CD4-positive, alpha-beta T cell treated with Interleukin-6 for 4 hours (primary cell): ENCODE results near the gene HEG1.

Experiments
- DNase-seq: peaks from one replicate; pipeline ENCODE4 v3.0.0-alpha.2; 2020; ENCODE audit warnings: mixed read lengths

HEG1 gene

DNA sequence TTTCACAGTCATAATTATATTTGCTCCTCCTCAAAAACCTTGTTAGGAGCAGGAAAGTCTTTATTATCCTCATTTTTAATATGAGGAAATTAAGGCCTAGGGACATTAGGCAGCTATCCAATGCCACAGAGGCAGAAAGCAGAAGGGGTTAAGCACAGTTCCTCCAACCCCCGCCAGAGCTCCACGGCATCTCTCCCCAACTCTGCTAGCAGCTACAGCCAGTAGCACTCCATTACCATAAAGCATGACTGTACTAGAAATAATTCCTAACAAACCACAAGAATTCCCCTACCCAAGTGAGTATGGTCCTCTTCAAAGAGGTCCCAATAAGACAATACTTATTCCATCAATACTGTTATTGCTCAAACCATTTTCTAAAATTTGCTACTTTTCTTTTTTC is 9.8 kb downstream of the HEG1 start:
- DNase-seq, result no peak

DNA sequence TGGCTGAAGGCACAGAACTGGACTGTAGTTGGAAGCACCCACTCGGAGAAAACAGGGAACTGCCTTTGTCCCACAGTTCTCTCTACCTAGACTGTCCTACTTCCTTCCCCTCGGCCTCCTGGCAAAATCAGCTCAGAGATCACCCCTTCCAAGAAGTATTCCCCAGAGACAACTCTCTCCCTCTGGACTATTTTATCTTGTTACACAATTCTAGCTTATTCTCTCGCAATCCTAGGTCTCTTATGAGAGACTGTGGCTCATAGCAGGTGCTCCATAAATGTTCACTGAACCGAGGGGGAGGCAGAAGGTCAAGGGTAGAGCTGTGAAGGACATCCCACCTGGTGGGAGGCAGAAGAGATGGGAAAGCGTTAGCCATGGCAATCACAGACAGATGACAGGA is 10.6 kb downstream of the HEG1 start:
- no peak for DNase-seq

DNA sequence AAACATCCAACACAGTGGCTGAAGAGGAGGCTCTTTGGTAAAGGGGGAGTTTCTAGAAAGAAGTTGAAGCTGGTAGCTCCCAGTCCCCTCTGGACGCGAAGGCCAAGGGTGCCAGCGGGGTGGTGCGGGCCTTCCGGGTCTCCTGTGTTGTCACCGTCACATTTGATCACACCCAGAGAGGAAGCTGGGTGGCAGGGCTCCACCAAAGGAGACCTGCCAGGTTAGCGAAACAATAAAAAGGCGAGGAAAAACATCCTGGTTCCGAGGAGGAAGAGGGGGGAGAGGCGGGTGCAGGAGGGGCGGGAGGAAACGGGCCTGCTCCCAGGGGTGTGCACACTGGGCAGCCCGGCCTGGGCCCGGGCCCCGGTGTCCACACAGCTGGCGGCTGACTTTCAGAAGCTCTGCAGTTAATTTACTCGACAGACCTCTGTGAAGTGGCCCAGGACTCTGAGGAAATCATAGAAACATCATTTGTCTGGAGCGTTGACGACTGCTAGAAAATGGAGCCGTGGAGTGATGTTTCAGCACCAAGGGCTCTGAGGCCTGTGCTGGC is 12.1 kb downstream of the HEG1 start:
- no peak for DNase-seq

DNA sequence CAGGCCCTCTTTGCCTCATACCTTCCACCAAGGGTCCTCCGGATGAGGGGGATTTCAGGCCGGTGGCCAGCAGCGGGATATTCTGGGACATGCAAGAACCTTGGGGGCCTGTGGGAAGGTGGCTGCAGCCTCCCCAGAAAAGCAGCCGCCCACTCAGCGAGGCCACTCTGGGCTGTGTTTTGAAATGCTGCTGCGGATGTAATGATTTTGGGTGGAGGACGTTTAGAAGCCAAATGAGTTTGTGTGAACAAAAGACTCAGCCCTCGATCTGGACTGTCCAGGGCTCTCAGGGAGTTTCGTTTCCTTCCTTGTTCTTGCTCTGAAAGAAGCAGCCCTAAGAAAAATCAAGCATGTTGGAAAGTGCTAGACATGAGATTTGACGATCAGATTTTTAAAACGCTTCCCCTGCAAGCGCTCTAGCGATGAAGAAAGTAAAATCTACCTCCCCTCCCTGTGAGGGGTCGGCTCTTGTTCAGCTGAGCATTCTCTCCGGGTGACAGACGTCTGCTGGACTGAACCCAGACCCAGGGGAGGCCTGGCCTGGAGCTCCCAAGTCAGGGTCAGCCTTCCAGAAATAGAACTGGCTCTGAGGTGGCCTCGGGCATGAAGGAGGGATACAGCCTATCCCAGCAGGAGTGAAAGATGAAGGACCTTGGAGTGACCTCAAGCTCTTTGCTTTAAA is 12.9 kb downstream of the HEG1 start:
- no peak for DNase-seq

DNA sequence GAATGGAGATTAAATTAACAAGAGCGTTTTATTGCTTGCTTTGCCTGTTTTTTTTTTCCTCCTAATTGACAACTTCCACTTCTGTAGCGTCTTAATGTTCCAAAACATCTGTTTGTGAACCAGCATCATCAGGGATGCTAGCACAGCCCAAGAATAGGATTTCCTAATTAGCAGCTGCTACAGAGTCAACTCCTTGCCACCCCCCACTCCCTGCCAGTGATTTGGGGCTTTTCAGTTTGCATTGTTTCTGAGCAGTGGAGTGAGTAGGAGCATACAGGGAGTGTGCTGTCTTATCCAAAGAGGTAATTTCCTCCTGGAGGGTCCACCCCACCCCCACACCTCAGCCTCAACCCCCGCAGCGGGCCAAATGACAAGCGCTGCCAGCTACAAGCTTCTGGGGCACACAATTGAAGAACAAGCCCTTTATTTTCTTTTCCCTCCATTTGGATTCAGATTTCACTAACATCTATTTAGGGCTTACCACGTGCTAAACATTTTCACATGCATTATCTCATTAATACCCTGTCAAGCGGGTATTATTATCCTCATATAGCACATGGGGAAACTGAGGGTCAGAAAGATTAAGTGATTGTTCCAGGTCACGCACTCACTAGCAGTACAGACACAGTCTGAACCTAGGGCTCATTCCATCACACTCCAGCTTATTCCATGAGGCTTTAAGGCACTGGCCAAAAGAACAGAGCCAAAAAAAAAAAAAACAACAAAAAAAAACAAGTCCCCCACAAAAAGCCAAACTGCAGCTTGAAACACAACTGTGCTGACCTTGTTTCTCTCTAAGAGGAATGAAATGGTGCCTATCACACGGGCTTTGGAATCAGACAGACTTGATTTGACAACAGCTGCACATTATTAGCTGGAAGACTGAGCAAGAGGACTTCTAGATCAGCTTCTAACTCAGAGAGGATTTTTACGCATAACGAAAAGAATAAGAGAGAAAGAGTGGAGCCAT is 16.4 kb downstream of the HEG1 start:
- DNase-seq, result no peak

DNA sequence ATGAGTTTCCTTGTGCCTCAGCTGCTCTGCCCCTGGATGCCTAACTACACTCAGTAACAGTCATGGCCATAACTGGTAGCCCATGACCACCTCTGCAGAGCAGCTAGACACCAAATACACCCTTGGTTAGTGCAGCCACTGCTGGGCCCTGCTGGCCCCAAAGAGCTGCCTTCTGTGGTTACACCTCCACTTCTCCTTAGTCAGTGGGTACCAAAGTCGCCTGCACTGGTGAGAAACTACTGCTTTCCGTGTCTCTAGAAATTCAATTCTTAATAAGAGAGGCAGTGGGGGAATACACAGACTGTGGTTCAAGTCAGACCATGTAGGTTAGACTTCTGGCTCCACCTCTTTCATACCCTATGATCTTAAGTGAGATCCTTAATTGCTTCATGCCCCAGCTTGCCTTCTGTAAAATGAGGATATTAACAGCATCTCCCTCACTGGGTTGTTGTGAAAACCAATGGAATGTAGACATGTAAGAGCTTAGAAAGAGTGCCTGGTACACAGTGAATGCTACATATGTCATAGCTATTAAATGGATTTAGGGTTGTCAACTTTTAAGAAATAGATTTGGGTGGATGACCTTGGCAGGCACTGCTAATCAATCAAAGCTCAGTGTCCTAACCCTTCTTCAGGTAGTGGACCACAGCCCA is 18.2 kb downstream of the HEG1 start:
- DNase-seq, result no peak

DNA sequence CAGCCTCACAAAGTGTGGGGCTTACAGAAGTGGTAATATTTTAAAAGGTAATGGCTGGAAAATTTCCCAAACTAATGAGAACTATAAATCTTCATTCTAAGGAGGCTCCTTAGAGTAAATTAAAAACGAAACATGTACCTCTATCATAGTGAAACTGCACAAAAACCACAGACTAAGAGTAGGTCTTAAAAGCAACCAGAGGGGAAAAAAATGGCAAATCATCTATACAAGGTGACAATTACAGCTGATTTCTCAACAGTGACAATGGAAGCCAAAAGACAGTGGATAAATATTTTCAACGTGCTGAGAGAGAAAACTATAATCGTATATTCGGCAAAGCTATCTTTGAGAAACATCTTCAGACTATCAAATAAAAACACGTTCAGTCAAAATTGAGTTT is 20.6 kb downstream of the HEG1 start:
- DNase-seq, result no peak

DNA sequence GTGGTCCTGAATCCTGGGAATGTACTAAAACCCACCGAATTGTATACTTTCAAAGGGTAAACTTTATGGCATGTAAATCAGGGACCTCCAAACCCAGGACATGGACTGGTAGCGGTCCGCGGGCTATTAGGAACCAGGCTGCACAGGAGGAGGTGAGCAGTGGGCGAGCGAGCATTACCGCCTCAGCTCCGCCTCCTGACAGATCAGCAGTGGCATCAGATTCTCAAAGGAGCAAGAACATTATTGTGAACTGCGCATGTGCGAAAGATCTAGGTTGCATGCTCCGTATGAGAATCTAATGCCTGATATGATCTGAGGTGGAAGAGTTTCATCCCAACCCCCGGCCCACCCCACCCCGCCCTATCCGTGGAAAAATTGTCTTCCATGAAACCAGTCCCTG is 22.2 kb downstream of the HEG1 start:
- no peak for DNase-seq

DNA sequence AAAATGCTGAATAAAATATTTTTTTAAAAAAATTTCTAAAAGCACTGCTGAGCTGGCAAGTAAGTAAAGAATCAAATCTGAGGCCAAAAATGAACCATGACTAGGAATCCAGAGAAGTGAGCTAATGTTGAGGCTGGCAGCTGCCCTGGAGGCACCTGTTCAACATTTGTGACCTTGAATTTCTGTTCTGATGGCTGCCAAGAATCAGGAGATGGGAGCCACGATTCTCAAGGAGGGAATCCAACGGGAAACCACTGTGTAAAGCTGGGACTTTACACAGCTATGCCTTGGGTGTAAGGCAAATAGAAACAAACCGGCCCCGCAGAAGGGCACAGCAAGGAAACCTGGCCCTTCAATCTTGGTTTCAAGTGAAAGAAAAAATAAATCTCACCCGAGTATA is 22.7 kb downstream of the HEG1 start:
- no peak for DNase-seq

DNA sequence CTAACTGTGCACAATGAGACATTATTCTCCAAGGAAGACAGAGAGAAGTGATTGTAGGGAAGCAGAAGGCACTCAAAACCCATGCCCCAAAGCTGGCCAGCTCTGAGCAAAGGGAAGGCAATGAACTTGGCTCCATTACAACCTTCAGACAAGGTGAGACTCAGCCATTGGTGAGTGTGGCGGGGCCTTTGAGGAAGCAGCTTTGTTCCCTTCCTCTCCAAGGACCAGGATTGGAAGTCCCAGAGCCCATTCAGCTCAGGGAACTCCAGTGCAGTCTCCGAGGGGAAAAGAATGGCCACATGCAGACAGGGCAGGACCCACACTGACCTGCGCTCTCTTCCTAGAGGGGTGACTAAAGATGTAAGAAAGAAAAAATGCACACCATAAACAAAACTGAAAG is 23.1 kb downstream of the HEG1 start:
- no peak for DNase-seq

DNA sequence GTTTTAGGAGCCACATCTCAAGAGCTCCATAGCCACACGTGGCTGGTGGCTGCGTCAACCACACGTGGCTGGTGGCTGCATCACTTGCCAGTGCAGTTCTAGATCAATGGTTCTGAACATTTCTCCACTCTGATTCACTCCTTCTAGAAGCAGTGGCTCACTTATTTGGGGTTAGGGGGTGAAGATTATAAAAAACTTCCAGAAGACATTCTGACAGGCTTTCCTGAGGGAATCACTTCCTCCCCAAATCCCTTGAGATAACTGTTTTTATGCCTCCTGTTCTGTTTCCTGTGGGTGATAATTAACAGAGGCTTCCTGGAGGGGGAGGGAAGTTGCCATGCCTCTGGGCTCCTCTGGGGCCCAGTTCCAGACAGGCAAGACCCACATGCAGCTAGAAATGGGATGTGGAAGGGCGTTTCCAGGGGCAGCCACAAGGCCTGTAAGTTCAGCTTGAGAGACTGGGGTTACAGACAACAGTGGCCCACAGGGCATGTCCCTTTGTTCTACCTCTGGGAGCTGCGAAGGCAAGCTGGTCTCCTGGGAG is 23.6 kb downstream of the HEG1 start:
- DNase-seq, result no peak

DNA sequence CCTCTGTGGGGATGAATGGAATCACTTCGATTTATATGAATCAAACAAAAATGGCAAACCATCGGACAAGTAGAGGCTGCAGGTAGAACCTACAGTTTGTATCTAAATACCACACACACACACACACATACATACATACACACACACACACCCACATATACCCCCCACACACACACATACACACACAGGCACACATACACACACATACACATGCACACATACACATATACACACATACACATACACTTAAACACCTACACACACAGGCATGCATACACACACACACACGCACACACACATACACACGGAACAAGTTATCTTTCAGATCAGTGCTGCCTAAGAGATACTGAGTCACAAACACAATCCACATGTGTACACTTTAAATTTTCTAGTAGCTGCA is 24.3 kb downstream of the HEG1 start:
- DNase-seq, result no peak

DNA sequence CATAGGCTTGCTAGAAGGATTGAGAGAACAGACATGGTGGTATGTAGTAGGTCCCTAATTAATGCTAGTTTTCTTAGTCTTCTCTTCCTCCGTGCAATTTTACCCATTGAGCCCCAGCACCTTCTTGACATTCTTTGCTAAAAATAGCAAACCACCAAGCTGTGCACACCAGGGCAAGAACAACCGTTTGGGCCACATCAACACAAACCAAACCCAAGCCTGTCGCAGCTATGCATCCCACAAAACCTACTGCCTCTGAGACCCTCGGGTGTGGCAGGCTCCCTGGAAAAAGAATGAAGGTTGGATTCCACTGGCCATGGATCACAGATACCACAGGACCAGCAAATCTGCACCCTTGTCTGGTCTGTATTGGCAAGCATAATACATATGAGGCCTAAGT is 27.1 kb downstream of the HEG1 start:
- no peak for DNase-seq

DNA sequence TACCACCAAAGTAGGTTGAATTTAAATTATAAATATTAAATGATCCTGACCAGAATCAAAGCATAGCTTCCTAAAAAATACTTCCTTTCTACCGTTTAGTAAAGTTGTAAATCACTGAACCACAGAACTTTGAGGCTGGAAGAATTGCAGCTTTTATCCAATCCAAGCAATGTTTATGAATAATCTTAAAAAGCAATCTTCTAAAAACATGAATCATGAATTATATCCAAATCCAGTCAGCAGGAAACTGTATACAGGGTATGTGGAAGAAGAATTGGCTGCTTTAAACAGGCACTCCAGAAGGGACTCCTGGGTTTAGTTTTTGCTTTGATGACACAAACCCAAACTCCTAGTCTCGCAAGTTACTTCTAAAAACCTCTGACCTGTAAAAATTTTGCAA is 30.2 kb downstream of the HEG1 start:
- no peak for DNase-seq

DNA sequence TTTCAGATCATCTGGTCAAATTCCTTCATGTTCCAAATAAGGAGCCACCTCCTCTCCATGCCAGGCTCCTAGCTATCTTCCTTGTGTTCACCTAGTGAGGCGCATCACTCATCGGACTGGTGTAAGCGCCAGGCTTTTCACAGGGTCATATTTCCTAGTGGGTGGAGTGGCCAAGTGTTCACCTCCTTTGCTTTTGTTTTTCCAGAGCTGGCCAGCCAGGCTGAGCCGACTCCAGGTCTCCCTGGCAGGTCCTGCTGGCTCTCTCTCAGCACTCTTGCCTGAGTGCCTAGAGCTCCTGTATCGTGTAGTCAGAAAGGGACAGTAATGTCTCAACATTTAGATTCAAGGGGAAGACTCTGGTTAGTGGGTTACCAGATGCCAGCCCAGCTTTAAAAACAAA is 31.0 kb downstream of the HEG1 start:
- DNase-seq, result no peak

DNA sequence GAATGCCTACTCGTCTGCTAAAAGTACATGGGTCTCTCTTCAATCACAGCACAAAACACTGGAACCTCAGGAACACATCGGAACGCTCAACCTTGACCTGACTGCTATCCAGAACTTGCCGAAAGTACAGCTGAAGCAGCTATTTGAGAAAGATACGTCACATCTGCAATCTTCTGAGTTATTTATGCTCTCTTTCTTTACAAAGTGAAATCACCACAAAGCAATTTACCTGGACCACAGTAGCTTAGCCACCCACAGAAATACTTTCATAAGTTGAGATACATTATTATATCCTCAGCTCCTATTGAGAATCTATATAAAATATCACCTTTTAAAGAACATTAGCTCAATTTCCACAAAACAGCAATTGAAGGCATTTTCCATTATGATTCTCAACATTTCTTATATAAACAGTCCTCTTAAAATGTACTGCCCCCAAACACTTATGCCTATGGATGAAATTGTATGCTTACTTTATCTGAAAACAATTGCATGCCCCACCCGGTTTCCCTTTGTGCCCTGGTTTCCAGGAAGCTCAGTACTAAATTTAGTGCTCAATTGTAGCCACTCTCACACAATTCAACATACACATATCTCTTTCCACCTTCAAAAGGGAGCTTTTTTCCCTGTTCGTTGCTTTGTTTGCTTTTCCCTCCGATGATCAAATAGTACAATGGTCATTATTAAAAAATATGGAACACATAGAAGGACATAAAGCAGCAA is 31.8 kb downstream of the HEG1 start:
- DNase-seq, result no peak

DNA sequence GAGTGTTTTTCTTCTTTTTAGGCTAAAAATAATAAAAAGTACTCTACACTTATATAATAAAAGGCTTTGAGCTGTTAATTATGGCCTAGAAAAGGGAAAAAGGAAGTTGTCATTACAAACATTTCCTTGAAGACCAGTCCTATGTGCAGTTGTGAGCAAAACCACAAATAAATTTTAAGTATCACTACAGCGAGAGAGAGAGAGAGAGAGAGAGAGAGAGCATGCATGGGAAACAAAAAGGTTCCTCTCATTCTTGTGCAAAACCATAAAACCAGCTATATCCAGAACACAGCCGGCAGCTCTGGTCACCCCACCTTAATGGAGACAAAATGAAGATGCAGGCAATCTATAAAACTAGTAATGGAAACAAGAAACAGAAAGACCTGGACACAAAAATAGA is 33.6 kb downstream of the HEG1 start:
- DNase-seq, result no peak

DNA sequence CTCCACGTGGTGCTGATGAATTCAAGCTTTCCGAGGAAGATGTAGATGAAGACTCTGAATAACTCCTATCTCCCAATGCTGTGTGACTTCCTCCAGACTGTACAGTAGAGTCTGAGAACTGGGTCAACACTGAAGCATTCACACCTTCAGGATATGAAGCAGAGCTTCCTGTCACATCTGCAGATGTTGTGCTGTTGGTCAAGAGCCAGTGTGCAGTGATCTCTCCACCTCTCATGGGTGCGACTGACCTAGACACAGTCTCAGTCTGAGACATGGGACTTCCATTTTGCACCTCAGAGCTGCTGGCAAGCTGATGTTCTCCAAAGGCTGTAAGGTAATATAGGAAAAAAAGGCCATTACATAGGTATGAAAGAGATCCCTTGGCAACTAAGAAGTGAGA is 36.5 kb downstream of the HEG1 start:
- no peak for DNase-seq

DNA sequence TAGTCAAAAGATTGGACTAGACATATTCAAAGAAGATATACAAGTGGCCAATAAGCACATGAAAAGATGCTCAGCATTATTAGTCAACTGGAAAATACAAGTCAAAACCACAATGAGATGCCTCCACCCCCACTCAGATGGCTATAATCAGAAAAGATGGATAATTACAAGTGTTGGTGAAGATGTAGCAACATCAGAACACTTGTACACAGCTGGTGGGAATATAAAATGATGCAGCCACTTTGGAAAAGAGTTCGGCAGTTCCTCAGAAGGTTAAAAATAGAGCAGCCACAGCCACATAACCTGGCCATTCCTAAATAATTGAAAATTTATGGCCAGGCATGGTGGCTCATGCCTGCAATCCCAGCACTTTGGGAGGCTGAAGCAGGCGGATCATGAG is 38.4 kb downstream of the HEG1 start:
- no peak for DNase-seq

DNA sequence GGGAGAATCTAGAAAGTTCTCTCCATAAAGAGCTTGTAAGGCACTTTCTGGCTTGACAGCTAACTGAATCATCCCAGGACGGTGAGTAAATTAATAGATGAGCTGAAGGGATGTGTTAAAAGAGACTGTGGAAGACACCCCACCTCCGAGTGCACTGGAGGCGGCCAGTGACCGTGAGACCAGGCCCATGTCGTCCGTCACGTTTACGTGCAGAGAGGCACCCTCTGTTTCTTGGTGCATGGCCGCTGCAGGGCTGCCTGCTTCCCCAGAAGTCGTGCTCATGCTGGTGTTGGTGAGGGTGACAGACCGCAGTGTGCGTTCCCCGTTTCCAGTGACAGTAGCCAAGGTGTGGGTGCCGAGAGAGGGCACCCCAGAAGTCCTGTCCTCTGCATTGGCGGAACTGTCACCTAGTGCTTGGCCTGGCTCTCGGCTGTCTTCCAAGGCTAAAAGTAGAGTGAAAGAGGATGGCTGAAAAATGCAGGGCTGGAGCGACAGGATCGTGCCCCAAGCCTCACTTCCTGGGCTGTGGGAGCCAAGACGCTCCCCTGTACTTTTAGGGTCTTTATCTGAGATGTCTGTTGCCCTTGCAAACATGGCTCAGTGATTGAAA is 41.1 kb downstream of the HEG1 start:
- no peak for DNase-seq

DNA sequence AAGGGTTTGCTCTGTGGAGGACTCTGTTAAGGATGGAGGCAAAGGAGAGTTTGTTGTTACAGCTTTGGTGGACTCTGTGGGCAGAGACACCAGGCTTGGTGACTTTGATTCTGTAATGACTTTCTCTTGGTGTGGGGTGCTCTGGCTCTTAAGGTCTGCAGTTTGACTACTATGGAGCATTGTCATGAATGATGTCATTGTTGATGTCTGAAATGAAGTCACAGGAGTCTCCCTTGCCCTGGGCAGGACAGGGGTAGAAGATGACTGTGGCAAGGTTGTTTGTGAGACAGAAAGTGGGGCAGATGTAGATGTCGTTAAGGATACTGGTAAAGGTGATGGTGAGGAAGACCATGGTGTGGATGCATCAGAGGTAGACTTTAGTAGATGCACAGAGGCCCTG is 42.7 kb downstream of the HEG1 start:
- DNase-seq, result no peak

DNA sequence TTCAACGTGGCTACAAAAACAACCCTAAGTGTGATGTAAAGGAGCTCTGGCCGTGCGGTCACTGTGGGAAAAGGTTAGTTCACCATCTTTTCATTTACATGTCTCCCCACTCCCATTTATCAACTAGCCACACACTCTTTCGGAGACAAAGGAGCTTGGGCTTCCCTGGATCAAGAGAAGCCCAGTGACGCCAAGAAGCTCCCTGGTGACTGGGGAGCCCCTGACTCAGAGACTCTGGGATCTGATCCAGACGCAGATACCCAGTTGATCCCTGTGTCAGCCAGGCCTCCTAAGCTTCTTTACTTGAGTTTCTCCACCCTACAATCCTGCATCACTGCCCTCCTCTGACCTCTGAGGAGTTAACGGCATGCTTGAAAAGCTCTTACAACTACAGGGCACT is 43.9 kb downstream of the HEG1 start:
- no peak for DNase-seq
